ENCODE results near the gene BLOC1S1. TPM values are rescaled to one million over a fixed set of nuclear protein-coding genes. Genes with fewer than 3 reads are reported as not detected.

The BLOC1S1 gene
- total RNA-seq, 4 donors from 2014 or later = 193 to 251 (median 239) TPM

DNA sequence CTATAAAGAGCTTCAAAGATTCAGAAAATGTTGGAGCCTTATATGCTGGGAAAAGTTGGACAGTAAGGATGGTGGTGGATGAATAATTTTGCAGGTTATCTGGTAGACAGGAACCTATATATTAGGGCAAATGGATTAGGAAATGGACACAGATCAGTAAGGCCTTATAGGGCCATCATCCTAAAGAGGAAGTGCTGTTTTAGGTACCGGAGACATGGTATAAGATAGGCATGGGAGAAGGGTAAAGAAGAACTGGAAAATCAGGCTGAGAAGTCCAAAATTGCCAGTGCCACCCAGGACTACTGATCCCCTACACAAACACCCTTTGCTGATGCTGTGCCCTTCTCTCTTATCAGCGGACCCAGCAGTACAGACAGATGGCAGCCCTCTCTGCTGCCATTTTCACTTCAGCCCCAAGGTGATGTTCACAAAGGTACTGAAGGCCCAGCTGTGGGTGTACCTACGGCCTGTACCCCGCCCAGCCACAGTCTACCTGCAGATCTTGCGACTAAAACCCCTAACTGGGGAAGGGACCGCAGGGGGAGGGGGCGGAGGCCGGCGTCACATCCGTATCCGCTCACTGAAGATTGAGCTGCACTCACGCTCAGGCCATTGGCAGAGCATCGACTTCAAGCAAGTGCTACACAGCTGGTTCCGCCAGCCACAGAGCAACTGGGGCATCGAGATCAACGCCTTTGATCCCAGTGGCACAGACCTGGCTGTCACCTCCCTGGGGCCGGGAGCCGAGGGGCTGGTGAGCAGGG lies 32.6 kb downstream of the BLOC1S1 start:
- TF ChIP-seq, protein P1, sequence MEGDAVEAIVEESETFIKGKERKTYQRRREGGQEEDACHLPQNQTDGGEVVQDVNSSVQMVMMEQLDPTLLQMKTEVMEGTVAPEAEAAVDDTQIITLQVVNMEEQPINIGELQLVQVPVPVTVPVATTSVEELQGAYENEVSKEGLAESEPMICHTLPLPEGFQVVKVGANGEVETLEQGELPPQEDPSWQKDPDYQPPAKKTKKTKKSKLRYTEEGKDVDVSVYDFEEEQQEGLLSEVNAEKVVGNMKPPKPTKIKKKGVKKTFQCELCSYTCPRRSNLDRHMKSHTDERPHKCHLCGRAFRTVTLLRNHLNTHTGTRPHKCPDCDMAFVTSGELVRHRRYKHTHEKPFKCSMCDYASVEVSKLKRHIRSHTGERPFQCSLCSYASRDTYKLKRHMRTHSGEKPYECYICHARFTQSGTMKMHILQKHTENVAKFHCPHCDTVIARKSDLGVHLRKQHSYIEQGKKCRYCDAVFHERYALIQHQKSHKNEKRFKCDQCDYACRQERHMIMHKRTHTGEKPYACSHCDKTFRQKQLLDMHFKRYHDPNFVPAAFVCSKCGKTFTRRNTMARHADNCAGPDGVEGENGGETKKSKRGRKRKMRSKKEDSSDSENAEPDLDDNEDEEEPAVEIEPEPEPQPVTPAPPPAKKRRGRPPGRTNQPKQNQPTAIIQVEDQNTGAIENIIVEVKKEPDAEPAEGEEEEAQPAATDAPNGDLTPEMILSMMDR (IDR thresholded peaks at IDR 0.05; ENCODE audit: low read depth) = no peak

DNA sequence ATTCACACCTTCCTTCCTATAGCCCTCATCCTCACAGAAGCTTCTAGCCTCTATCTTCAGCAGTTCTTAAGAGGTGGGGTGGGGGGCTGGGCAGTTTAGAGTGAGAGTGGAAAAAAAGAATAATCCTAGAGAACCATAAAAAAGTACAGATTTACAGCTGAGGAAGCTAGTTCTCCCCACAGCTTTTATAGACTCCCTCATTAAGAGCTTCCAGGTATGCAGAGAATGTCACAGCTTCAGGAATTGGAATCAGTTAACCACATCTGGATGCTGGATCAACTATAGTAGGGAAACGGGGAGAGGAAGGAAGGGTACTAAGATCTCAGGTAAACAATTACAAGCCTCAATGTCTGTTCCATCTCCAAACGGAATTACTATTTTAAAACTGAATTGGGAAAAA lies 39.4 kb downstream of the BLOC1S1 start:
- TF ChIP-seq, protein P1 (IDR thresholded peaks at IDR 0.05; ENCODE audit: low read depth) = no peak

DNA sequence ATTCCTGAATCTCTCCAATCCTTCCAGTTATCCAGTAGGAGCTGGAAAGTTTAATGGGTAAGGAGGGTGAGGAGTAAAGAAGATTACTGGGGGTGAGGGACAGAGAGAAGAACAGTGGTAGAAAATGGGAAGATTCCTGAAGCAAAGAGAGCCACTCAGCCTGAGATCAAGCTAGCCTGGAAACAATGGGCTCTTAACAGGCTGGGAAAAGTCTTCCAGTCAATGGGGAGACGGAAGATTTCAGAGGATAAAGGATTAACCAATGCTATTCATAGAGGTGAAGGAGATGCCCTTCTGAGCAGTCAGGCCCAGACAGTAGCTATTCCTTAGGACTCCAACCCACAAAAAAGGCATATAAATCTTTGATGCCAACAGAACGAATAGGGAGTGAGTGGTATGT lies 41.9 kb downstream of the BLOC1S1 start:
- TF ChIP-seq, protein P1 (IDR thresholded peaks at IDR 0.05; ENCODE audit: low read depth) = no peak

DNA sequence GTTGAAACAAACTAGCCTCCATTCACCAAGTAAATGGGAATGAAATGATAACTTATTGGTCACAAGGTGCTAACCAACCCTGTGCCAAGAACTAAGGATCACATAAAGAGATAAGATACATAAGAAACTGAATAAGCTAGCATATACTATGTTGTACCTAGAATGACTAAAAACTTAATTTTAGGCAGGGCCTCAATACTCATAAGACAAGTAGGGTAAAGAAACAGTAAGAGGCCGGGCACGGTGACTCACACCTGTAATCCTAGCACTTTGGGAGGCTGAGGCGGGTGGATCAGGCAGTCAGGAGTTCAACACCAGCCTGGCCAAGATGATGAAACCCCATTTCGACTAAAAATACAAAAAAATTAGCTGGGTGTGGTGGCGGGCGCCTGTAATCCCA lies 44.8 kb downstream of the BLOC1S1 start:
- TF ChIP-seq, protein P1 (IDR thresholded peaks at IDR 0.05; ENCODE audit: low read depth) = no peak

DNA sequence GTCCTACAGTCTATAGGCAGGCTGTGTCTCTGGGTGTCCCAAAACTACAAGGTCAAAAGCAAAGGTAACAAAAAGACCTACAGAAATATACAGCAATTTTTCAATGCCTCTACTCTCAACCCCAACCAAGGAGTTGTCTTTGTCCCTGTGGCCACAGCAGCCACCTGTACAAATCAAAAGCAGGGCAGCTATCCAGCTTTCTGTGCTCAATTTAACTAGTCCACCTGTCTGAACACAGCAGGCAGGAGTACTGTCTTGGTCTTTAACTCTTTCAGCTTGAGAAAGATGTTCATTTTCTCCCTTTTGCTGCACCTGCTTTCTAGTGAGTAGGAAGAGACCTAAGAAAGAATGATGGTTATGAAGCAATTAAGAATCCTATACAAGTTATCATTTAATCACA lies 46.8 kb downstream of the BLOC1S1 start:
- TF ChIP-seq, protein P1 (IDR thresholded peaks at IDR 0.05; ENCODE audit: low read depth) = no peak

DNA sequence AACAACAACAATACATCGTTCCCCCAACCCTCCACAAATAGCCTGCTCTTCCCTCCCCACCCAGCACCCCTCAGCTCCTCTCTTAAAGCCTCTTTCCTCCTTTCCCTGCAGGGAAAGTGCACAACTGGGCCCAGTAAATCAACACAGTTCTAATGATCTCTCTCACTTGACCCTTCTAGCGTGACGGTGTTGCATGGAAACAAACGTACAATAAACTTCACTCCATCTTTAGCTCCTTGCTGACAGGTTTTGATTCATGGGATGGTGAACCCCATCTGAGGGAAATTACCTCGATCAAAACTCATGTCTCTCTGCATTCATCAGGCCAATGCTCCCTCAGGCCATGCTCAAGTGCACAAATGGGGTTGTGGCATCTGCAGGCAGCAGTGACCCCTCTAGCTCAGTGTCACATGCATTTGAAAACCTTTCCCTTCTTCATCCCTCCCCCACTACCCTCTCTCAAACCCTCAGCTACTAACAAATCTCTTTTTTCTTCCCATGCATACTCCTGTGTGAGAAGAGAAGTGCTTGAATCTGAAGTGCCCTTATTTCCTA lies 50.0 kb downstream of the BLOC1S1 start:
- TF ChIP-seq, protein P1 (IDR thresholded peaks at IDR 0.05; ENCODE audit: low read depth) = no peak

DNA sequence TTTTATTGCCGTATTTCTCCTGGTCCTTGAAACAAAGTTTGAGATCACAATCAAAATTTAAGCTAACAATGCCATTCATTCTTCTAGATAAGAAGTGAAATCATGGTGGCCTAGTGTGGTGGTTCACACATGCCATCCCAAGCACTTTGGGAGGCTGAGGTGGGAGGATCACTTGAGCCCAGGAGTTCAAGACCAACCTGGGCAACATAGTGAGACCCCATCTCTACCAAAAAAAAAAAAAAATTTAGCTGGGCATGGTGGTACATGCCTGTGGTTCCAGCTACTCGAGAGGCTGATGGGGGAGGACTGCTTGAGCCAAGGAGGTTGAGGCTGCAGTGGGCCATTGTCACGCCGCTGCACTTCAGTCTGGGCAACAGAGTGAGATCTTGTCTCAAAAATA lies 51.3 kb downstream of the BLOC1S1 start:
- TF ChIP-seq, protein P1 (IDR thresholded peaks at IDR 0.05; ENCODE audit: low read depth) = no peak

Small RNA genes within 50 kb of the gene (small RNA-seq; reads per million reads assigned to genes)
- gene AC009779.1 (not detected), gene RF00017 (not detected)

Other genes starting within 250 kb of the BLOC1S1 start
- not detected for gene OR6C70, start 245.9 kb upstream of the BLOC1S1 start, total RNA-seq
- not detected for gene OR6C68, start 223.7 kb upstream of the BLOC1S1 start, total RNA-seq
- not detected for gene OR6C4, start 166.4 kb upstream of the BLOC1S1 start, total RNA-seq
- gene OR2AP1, start 143.6 kb upstream of the BLOC1S1 start, total RNA-seq = not detected
- gene OR10P1, start 79.2 kb upstream of the BLOC1S1 start, total RNA-seq = not detected
- gene ITGA7, start 8.1 kb upstream of the BLOC1S1 start, total RNA-seq = 100 to 1,000 TPM; 117 to 518 (median 175) TPM
- 100 to 1,000 TPM in 3 of 4 donors, 10 to 100 TPM in 1; 70.9 to 162 (median 123) TPM for gene RDH5, start 4.3 kb downstream of the BLOC1S1 start, total RNA-seq
- gene CD63, start 13.0 kb downstream of the BLOC1S1 start, total RNA-seq = 1,000 to 10,000 TPM in 1 of 4 donors, 100 to 1,000 TPM in 3; 727 to 1,052 (median 875) TPM
- gene GDF11, start 27.1 kb downstream of the BLOC1S1 start, total RNA-seq = 1 to 10 TPM in 3 of 4 donors, under 1 TPM in 1; 0.82 to 1.8 (median 1.2) TPM
- 10 to 100 TPM; 56.6 to 69.3 (median 64.0) TPM for gene SARNP, start 101.7 kb downstream of the BLOC1S1 start, total RNA-seq
- gene ORMDL2, start 102.0 kb downstream of the BLOC1S1 start, total RNA-seq = 10 to 100 TPM; 11.7 to 29.5 (median 17.6) TPM
- 10 to 100 TPM; 26.2 to 29.3 (median 26.6) TPM for gene DNAJC14, start 113.5 kb downstream of the BLOC1S1 start, total RNA-seq
- 100 to 1,000 TPM in 1 of 4 donors, 10 to 100 TPM in 3; 22.2 to 182 (median 45.7) TPM for gene MMP19, start 126.9 kb downstream of the BLOC1S1 start, total RNA-seq
- 10 to 100 TPM; 25.9 to 37.4 (median 31.7) TPM for gene PYM1, start 211.8 kb downstream of the BLOC1S1 start, total RNA-seq
- 10 to 100 TPM; 16.1 to 59.5 (median 23.3) TPM for gene DGKA, start 215.1 kb downstream of the BLOC1S1 start, total RNA-seq
- gene PMEL, start 250.0 kb downstream of the BLOC1S1 start, total RNA-seq = 1 to 10 TPM in 2 of 4 donors, not detected in 2; 1.1 to 2.0 TPM